Fibroblast of mammary gland (primary cell): ENCODE data around the gene SNCB.

Experiments
- DNase-seq: peaks from one replicate; pipeline ENCODE4 v3.0.0-alpha.2; 2010; ENCODE audit warnings: low read depth
- H3K4me3 ChIP-seq: 2 replicates; pipeline ENCODE4 v1.5.1; 2011; ENCODE audit warnings: low read depth, mild to moderate bottlenecking, low read length, moderate library complexity; ENCODE audit not compliant: control insufficient read depth
- CTCF ChIP-seq: conservative IDR thresholded peaks from 2 replicates; pipeline ENCODE4 v1.5.1; 2011; ENCODE audit warnings: low read depth, low read length, inconsistent platforms; ENCODE audit not compliant: control insufficient read depth, insufficient read depth

SNCB gene

GRCh38 chr5:176610435-176610773, 19.9 kb downstream of the SNCB start:
- peak overlapping the region; percentile 55 for H3K4me3 ChIP-seq
- no peak for TF ChIP-seq CTCF
- DNase-seq: no peak

GRCh38 chr5:176609724-176610434, 20.5 kb downstream of the SNCB start, which contains the start of gene GPRIN1:
GPRIN1 (minus strand) TSS chr5:176610156; CDS start chr5:176599834, 10,322 bp downstream.
- DNase-seq: peak; percentile 26
- peak within 1 kb of the TSS; percentile 55 for H3K4me3 ChIP-seq
- no peak for TF ChIP-seq CTCF

GRCh38 chr5:176608937-176609723, 21.2 kb downstream of the SNCB start:
- TF ChIP-seq CTCF: no peak
- H3K4me3 ChIP-seq: peak overlapping the region; percentile 45
- no peak for DNase-seq

GRCh38 chr5:176608142-176608705, 22.1 kb downstream of the SNCB start:
- no peak for DNase-seq
- TF ChIP-seq CTCF: no peak
- no peak overlapping the region for H3K4me3 ChIP-seq

- no peak overlapping the region for H3K4me3 ChIP-seq
- TF ChIP-seq CTCF: no peak
- DNase-seq: no peak
Observed at GRCh38 chr5:176606875-176607274, 23.5 kb downstream of the SNCB start.

GRCh38 chr5:176606032-176606431, 24.3 kb downstream of the SNCB start:
- DNase-seq: no peak
- no peak for TF ChIP-seq CTCF
- H3K4me3 ChIP-seq: no peak overlapping the region
